Activated CD8-positive, alpha-beta memory T cell treated with anti-CD3 and anti-CD28 coated beads, Interleukin-2, amount 50 U/mL, for 24 hours (primary cell): Measurements from ENCODE around the gene CDADC1.
"Not testable (repeated sequence)": the region's sequence is repeated elsewhere in the genome, so short reads cannot be mapped to it uniquely, and the experiment has no call there.

ENCODE experiments used
- DNase-seq: peaks from one replicate; pipeline ENCODE4 v3.0.0-alpha.2; 2020; ENCODE audit errors: extremely low read depth

The CDADC1 gene

GRCh38 chr13:49315036-49315565 lies 67.4 kb downstream of the CDADC1 start:
- no peak for DNase-seq

- DNase-seq, result no peak
Measured at GRCh38 chr13:49315756-49316482, 68.2 kb downstream of the CDADC1 start.

- DNase-seq, result no peak
Measured at GRCh38 chr13:49319551-49319950, 71.8 kb downstream of the CDADC1 start.

DNA sequence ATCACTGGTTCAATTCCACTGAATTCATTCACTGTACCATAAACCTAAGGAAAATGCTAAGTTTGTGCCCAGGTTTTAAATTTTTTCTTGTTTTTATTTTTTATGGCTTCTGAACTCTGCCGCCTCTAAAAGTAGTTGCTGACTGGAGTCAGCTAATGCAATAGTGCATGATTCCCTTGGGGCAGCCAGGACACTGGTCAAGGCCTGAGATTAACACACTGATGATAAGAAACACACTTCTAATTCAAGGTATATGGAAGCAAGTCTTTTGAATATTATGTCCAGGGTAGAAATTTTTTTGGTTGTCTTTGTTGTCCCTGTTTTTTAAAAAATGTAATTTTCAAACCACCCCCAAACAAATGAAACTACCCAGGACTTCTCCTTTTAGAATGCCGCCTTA lies 72.2 kb downstream of the CDADC1 start:
- no peak for DNase-seq

DNA sequence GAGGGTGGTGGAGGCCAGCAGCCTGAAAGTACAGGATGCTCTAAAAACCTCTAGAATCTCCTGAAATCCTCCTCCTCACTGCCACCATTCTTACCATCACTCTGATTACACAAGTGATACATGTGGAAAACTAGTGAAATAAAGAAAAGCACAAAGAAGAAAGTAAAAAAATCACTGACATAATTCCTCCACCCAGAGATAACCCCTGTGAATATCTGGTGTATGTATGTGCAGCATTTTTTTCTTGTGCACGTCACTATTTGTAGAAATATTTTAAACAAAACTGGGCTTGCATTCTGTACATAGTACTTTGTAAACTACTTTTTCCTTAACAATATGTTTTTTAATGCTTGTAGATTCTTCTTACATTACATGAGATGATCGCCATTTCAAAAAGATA lies 73.2 kb downstream of the CDADC1 start:
- DNase-seq, result no peak

GRCh38 chr13:49322702-49323101 lies 75.0 kb downstream of the CDADC1 start:
- DNase-seq, result no peak

GRCh38 chr13:49323344-49323743 lies 75.6 kb downstream of the CDADC1 start:
- no peak for DNase-seq

DNA sequence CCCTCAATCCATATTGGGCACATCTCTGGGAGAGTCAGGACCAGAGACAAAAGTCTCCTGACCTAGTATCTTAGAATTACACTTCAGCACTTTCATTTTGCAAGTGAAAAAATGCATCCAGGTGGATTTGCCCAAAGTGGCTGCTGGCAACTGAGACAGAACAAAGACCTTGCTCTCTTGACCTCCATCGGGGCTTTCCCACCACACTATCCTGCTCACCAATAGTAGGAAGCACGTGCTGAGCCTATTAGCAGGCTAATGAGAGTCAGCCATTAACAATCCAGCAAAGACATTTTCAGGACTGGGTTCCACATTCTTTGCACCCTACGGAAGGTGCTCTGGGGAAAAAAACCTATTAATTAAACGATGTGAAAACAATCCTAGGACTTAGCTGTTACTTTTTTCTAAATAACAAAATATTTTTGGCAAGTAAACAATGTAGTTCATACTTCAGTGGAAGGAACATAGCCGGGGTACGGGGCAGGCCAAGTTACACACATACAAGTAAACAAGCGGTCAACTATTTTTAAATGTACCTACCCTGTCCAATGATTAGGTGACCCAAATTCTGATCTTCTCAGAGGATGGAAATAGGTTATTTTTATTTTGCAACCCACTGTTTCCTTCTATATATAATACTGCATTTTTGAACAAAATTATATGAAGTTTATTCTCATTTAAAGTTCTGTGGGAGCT lies 78.6 kb downstream of the CDADC1 start:
- DNase-seq, result no peak

GRCh38 chr13:49327145-49327544 lies 79.4 kb downstream of the CDADC1 start:
- DNase-seq, result not testable (repeated sequence)

DNA sequence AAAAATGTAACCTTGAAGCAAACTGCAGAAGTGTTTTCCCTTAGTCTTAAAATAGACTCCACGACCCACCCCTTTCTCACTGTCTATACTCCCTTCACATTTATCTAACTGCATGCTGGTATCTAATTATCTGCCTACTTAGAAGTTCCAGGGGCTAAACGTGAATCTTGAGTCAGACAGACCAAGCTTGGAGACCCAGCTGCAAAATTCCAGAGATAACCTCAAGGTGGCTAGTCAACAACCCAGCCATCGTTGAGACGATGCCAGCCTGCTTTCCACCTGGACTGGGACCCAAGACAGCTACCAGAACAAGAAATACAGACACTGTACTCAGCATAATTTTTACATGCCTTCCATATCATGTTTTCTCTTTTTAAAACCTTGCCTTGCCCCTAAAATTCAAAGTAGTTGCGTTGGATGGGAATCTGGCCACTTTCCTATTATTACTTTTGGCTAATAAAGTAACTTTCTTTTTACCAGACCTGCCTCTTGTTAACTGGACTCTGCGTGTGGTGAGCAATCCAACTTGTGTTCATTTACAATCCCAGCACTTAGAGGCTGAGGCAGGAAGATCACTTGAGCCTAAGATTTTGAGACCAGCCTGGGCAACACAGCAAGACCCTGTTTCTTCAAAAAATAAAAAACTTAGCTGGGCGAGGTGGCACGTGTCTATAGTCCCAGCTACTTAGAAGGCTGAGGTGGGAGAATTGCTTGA lies 82.3 kb downstream of the CDADC1 start:
- DNase-seq, result no peak

- DNase-seq, result no peak
Measured at GRCh38 chr13:49330546-49330864, 82.8 kb downstream of the CDADC1 start.

DNA sequence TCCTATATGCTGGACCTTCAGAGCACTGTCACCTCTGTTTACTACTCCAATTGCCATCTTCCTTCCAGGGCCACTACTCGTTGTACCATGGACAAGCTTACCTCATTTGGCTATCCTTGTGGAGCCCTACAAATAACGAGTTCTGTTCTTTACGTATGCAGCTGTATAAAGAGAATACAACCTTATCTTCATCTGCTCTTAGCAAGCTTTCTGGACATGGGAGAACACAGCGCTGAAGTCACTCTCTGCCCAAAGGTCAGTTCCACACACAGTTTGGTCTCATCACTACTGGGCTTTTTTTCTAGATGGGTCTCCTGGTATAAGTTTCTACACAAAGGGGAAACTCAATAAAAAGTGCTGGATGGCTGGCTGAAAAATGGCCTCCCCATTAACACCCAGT lies 88.9 kb downstream of the CDADC1 start:
- no peak for DNase-seq

- DNase-seq, result no peak
Measured at GRCh38 chr13:49340161-49340560, 92.4 kb downstream of the CDADC1 start.

DNA sequence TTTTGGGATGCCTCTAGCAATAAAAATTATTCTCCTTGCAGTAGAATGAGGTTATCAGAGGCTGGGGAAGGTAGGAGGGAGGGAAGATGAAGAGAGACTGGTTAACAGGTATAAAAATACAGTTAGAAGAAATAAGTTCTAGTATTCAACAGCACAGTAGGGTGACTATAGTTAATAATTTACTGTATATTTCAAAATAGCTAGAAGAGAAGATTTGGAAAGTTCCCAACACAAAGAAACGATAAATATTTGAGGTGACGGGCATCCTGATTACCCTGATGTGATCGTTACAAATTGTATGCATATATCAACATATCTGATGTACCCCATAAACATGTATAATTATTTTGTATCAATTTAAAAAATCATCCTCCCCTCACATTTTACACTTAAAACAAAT lies 93.8 kb downstream of the CDADC1 start:
- no peak for DNase-seq

DNA sequence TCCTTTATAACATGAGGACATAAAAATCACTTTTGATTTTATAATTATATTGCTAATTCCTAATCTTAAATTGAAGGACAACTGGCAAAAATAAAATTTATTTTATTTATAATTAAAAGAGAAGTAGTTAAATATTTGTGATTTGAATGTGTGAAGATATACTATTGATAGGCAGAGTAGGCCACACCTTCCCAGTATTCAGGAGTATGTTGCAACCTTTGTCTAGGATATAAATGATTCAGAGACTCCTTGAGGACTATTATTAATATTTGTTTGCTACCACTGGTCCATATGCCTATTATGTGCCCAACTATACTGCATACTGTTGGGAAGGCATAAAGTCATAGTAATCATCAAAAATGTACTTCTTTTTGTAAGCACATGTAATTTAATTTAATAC lies 94.2 kb downstream of the CDADC1 start:
- no peak for DNase-seq

DNA sequence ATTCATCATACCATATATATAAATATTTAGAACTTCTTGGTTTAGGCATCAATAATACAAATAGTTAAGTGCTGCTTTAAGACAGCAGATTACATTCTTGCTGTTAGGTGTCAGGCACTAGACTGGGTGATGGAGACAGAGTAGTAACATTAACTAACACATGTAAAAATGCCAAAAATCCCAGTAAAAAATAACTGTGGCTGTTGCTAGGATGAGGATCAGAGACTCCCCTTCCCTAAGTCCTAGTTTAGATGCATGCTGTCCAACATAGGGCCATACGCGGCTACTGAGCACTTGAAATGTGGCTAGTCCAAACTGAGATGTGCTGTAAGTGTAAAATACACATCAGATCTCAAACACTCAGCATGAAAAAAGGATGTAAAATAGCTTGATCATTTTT lies 94.7 kb downstream of the CDADC1 start:
- DNase-seq, result no peak
